ENCODE data around the gene KCNB1. TPM values are rescaled to one million over a fixed set of nuclear protein-coding genes. Genes with fewer than 3 reads are reported as not detected.

The KCNB1 gene
- polyA plus RNA-seq, 1 experiment: 0.06 TPM

DNA sequence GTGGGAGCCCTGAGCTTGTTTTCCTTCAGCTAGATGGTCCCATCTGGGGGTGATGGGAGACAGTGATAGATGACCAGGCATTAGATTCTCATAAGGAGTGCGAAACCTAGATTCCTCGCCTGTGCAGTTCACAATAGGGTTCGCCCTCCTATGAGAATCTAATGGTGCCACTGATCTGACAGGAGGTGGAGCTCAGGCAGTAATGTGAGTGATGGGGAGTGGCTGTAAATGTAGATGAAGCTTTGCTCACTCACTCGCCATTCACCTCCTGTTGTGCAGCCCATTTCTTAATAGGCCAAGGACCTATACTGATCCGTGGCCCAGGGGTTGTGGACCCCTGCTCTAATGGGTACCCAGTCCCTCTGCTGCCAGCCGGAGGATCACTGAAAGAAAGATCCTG is 20.7 kb upstream of the KCNB1 start:
- ChIA-PET CTCF (no interaction called here), POLR2A (no interaction called here)
- H3K27ac ChIP-seq (ENCODE audit: low read depth, low read length): no peak overlapping the region
- no peak overlapping the region for H3K4me3 ChIP-seq (ENCODE audit: low read depth, low read length)
- H3K27me3 ChIP-seq (ENCODE audit: control insufficient read depth, insufficient read depth, low read length): peaks cover 24% of the 10 kb centered on the region
- TF ChIP-seq, protein P1, sequence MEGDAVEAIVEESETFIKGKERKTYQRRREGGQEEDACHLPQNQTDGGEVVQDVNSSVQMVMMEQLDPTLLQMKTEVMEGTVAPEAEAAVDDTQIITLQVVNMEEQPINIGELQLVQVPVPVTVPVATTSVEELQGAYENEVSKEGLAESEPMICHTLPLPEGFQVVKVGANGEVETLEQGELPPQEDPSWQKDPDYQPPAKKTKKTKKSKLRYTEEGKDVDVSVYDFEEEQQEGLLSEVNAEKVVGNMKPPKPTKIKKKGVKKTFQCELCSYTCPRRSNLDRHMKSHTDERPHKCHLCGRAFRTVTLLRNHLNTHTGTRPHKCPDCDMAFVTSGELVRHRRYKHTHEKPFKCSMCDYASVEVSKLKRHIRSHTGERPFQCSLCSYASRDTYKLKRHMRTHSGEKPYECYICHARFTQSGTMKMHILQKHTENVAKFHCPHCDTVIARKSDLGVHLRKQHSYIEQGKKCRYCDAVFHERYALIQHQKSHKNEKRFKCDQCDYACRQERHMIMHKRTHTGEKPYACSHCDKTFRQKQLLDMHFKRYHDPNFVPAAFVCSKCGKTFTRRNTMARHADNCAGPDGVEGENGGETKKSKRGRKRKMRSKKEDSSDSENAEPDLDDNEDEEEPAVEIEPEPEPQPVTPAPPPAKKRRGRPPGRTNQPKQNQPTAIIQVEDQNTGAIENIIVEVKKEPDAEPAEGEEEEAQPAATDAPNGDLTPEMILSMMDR (IDR thresholded peaks at IDR 0.05; ENCODE audit: low read depth, low read length): no peak
- DNase-seq (ENCODE audit: low read depth, low spot score): no peak
- peaks cover 4% of the 10 kb centered on the region; the same call in 1 of the 2 replicates for H3K9me3 ChIP-seq (ENCODE audit: control insufficient read depth, insufficient read depth, low read length)

DNA sequence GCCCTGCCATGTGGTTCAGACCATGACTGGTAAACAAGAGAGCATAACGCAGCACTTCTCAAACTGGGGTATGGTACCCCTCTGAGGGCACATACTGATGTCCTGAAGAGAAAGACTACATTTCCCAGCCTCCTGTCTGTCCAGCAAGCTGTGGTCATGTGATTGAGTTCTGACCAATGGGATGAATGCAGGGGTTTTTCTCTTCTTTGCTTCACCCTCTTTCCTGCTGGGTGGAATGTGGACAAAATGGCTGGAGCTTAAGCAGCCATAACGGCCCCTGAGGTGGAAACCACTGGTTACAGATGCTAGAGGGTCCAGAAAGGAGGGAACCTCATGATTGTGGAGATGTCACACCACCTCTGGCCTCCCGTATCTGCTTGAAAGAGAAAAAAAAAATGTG is 19.4 kb upstream of the KCNB1 start:
- H3K27me3 ChIP-seq (ENCODE audit: control insufficient read depth, insufficient read depth, low read length): peaks cover 16% of the 10 kb centered on the region
- no peak overlapping the region for H3K4me3 ChIP-seq (ENCODE audit: low read depth, low read length)
- TF ChIP-seq, protein P1 (IDR thresholded peaks at IDR 0.05; ENCODE audit: low read depth, low read length): no peak
- peaks cover 4% of the 10 kb centered on the region; the same call in 1 of the 2 replicates for H3K9me3 ChIP-seq (ENCODE audit: control insufficient read depth, insufficient read depth, low read length)
- no peak overlapping the region for H3K27ac ChIP-seq (ENCODE audit: low read depth, low read length)
- POLR2A ChIA-PET: no interaction called here
- CTCF ChIA-PET: no interaction called here
- no peak for DNase-seq (ENCODE audit: low read depth, low spot score)

DNA sequence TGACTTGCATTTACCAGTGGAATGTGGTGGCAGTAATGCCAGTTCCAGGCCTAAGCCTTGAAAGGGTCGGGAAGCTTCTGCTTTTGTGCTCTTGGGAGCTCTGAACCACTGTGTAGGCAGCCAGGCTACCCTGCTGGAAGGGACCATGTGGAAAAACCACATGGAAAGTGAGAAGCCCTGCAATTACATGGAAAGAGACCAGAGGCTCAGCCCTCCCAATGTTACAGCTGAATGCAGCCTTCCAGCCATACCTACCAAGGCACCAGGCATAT is 14.9 kb upstream of the KCNB1 start:
- DNase-seq (ENCODE audit: low read depth, low spot score): no peak
- CTCF ChIA-PET: interaction anchor here (1.7 kb wide), 1 partner anchor 9 kb away, joined by 8 read pairs; no protein-coding TSS in a partner anchor
- Histone ChIP-seq H3K27me3 (ENCODE audit: control insufficient read depth, insufficient read depth, low read length) (peaks cover 12% of the 10 kb centered on the region), H3K9me3 (ENCODE audit: control insufficient read depth, insufficient read depth, low read length) (peaks cover 4% of the 10 kb centered on the region; the same call in 1 of the 2 replicates), H3K4me3 (ENCODE audit: low read depth, low read length) (no peak overlapping the region), H3K27ac (ENCODE audit: low read depth, low read length) (no peak overlapping the region)
- TF ChIP-seq, protein P1 (IDR thresholded peaks at IDR 0.05; ENCODE audit: low read depth, low read length): no peak
- POLR2A ChIA-PET: no interaction called here

DNA sequence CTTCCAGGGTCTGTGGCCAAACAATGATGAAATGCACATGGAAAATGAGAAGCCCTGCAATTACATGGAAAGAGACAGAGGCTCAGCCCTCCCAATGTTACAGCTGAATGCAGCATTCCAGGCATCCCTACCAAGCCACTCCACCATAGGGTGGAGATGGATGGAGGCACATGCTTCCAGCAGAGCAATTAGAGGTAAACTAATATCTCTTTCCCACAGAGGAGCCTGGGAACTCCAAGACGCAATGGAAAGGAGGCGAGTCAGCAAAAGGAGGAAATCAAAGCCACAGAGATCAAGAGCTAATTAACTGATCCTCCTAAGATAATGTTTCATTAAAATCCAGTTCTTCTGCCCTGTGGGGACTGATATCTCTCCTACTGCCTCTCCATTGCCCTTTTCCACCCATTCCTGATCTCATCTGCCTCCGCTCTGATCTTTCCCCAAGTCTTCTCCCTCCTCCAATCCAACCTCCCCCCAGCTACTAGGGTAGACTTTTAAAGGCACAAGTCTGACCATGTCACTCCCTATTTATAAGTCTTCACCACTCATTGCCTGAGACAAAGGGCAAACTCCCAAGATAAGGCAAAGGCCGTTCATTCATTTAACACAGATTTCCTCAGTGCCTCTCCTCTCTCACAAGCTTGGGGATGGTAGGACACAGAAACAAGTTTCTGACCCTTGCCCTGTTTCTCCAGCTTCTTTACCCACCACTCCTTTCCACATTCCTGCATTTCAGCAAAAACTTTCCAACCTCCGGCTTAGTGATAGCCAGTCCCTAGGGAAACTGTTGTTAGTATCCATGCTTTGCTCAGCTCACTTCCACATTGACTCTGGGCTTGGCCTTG is 14.3 kb upstream of the KCNB1 start:
- Histone ChIP-seq H3K4me3 (ENCODE audit: low read depth, low read length) (no peak overlapping the region), H3K27ac (ENCODE audit: low read depth, low read length) (no peak overlapping the region), H3K9me3 (ENCODE audit: control insufficient read depth, insufficient read depth, low read length) (no peaks in the 10 kb centered on the region), H3K27me3 (ENCODE audit: control insufficient read depth, insufficient read depth, low read length) (peaks cover 14% of the 10 kb centered on the region)
- ChIA-PET CTCF (interaction anchor here (1.7 kb wide), 1 partner anchor 10 kb away, joined by 8 read pairs; no protein-coding TSS in a partner anchor), POLR2A (no interaction called here)
- TF ChIP-seq, protein P1 (IDR thresholded peaks at IDR 0.05; ENCODE audit: low read depth, low read length): no peak
- no peak for DNase-seq (ENCODE audit: low read depth, low spot score)

DNA sequence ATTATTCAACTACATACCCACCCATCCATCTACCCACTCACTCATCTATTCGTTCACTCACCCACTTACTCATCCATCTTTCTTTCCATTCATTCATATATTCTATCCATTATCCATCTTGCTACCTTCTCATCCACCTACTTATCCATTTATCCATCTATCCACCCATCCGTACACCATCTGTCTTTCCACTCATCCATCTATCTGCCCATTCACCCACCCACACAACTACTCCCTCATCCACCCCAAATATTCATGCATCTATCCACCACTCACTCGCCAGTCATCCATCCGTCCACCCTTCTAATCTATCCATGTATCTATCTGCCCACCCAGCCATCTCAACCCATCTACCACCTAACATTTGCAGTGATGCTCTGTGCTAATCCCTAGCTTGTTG is 13.6 kb upstream of the KCNB1 start:
- Histone ChIP-seq H3K9me3 (ENCODE audit: control insufficient read depth, insufficient read depth, low read length) (no peaks in the 10 kb centered on the region), H3K27ac (ENCODE audit: low read depth, low read length) (no peak overlapping the region), H3K27me3 (ENCODE audit: control insufficient read depth, insufficient read depth, low read length) (peaks cover 17% of the 10 kb centered on the region), H3K4me3 (ENCODE audit: low read depth, low read length) (no peak overlapping the region)
- ChIA-PET CTCF (interaction anchor here (1.8 kb wide), 1 partner anchor 12 kb away, joined by 7 read pairs; no protein-coding TSS in a partner anchor), POLR2A (no interaction called here)
- TF ChIP-seq, protein P1 (IDR thresholded peaks at IDR 0.05; ENCODE audit: low read depth, low read length): no peak
- DNase-seq (ENCODE audit: low read depth, low spot score): no peak
